ENCODE data around the gene PDE8B.

PDE8B gene

DNA sequence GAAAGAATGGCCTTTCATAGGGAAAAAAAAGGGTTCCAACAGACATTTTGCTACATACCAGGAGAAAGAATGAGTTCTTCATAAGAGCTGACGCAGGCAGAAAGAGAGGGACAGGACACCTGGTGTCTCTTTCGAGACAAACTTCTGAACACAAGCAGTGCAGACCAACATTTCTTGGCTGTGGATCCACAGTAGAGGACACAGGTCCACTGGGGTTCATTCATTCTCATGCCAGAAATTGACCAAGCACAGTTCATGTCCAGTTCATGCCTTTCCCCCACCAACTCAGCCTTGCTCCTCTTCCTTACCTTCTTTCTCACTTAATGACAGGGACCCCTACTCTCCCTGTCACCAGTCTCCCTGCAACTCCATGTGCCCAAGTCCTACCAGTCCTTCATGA lies 144.0 kb downstream of the PDE8B start:
- Mint-ChIP-seq H3K4me3 (no peak overlapping the region), H3K27me3 (peaks cover 4% of the 10 kb centered on the region), H3K36me3 (ENCODE audit: low read depth) (no peaks in the 10 kb centered on the region), H3K4me1 (ENCODE audit: low read depth) (peaks cover 21% of the 10 kb centered on the region), H3K9me3 (no peaks in the 10 kb centered on the region), H3K27ac (no peak overlapping the region)
- DNase-seq: no peak

DNA sequence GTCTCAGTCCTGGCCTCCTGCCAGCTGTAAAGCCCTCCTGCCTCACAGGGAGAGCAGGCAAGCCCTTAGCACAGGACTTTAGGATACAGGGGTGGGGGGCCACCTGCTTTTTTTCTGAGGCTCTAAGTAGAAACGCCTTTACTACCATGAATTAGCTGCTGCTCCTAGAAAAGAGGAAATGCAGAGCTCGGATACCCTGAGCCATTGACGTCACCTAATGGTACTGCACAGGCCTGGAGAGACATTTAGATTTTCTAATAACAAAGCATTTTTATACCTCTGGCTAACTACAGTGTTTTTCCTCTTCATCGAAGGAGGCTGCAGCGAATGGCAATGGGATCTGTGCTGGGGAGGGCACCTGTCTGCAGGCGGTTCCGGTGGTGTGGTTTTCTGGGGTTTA lies 144.6 kb downstream of the PDE8B start:
- peaks cover 4% of the 10 kb centered on the region for H3K27me3 Mint-ChIP-seq
- H3K4me1 Mint-ChIP-seq (ENCODE audit: low read depth): peaks cover 21% of the 10 kb centered on the region
- no peak for DNase-seq
- no peak overlapping the region for H3K27ac Mint-ChIP-seq
- H3K4me3 Mint-ChIP-seq: no peak overlapping the region
- no peaks in the 10 kb centered on the region for H3K9me3 Mint-ChIP-seq
- no peaks in the 10 kb centered on the region for H3K36me3 Mint-ChIP-seq (ENCODE audit: low read depth)

DNA sequence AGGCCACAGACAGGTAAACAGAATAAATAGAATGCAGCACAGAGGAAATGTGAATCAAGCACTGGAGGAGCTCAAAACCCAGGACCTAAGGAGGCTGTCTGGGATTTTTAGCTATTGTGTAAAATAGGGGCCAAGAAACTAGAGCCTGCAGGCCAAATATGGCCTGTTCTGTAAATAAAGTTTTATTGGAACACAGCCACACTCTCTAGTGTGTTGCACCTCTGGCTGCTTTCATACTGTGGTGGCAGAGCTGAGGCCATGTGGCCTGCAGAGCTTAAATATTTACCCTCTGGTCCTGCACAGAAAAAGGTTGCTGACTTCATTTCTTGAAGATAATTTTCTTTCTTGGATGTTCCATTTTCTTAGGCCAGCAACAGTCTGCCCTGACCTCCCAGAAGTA lies 145.3 kb downstream of the PDE8B start:
- no peaks in the 10 kb centered on the region for H3K9me3 Mint-ChIP-seq
- H3K4me3 Mint-ChIP-seq: no peak overlapping the region
- H3K27ac Mint-ChIP-seq: no peak overlapping the region
- peaks cover 21% of the 10 kb centered on the region for H3K4me1 Mint-ChIP-seq (ENCODE audit: low read depth)
- H3K36me3 Mint-ChIP-seq (ENCODE audit: low read depth): no peaks in the 10 kb centered on the region
- no peak for DNase-seq
- H3K27me3 Mint-ChIP-seq: peaks cover 4% of the 10 kb centered on the region

DNA sequence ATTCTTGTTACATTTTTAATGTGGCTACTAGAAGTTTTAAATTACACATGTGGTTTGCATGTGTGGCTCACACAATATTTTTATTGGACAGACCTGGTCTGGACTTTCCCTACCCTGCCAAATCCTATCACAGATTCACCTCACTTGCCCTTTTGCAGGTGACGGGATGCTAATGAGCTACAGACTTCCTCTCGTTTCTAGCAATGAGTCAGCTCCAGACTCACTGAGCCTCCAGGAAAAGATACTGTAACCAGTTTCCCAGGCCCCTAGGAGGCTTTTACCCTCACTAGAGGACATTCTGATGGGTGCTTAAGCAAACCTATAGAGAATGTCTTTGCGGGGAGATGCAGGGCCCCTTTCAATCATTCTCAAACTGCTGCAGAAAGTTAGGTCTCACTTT lies 146.3 kb downstream of the PDE8B start:
- no peaks in the 10 kb centered on the region for H3K36me3 Mint-ChIP-seq (ENCODE audit: low read depth)
- DNase-seq: no peak
- H3K9me3 Mint-ChIP-seq: no peaks in the 10 kb centered on the region
- H3K27me3 Mint-ChIP-seq: peaks cover 4% of the 10 kb centered on the region
- peaks cover 21% of the 10 kb centered on the region for H3K4me1 Mint-ChIP-seq (ENCODE audit: low read depth)
- H3K4me3 Mint-ChIP-seq: no peak overlapping the region
- H3K27ac Mint-ChIP-seq: peak overlapping the region; percentile 58

DNA sequence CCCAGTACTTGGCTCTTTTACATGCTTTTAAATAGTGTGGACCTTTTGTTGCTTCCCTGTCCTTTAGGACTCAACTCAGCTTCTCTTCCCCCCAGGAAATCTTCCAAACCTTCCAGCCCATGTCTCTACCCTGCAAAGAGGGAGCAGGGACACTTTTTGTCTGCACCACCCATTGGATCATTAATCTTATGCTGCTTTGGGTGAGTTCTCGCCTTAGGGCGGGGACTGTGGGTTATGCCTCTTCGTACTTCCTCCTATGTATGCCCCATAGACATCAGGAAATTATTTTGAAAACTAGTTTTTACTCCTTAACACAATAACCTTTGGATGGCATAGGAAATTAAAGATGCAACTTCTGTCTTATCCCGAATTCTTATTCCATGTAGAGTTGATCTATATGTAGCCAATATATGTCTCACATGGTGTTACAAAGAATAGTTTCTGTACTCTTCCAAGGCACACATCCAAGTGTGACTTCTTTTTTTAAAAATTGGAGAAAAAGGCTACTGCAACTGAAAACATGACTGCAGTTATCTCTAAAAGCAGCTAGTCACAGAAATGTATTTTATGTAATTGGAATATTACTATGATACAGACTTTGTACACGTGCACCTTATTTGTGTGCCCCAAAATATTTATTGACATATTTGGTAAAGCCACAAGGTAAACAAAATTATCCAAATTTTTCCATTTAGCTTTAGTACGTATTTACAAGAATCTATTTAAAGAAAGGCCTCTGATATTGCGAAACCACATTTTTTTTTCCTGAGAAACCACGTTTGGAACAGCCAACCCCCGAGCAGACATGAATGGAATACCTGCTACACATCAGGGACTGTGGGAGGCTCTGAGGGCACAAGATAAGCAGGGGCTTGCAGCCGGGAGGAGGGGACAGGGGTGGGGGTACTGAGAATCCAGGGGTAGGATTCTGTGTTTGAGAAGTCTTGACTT lies 148.1 kb downstream of the PDE8B start:
- H3K4me3 Mint-ChIP-seq: no peak overlapping the region
- H3K27me3 Mint-ChIP-seq: peaks cover 4% of the 10 kb centered on the region
- H3K4me1 Mint-ChIP-seq (ENCODE audit: low read depth): peaks cover 21% of the 10 kb centered on the region
- H3K36me3 Mint-ChIP-seq (ENCODE audit: low read depth): no peaks in the 10 kb centered on the region
- no peaks in the 10 kb centered on the region for H3K9me3 Mint-ChIP-seq
- no peak overlapping the region for H3K27ac Mint-ChIP-seq
- DNase-seq: no peak

DNA sequence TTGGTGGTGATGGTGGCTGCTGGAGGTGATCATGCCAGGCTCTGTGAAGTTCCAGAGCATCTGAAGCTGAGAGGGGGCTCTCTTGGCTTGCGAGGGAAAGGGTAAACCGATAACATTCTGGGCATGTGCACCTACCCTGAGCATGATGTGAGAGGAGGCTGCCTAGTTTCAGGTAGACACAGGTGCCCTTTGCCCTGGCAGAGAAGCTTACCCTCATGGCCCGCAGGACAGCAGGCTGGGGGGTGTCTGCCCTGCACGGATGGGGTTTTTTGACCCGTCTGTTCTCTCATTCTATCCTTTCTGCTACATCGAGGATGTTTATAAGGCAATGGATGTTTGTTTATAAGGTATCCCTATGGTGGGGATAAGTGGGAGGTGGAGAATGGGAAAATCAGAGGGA lies 148.8 kb downstream of the PDE8B start:
- H3K4me1 Mint-ChIP-seq (ENCODE audit: low read depth): peaks cover 21% of the 10 kb centered on the region
- DNase-seq: no peak
- H3K36me3 Mint-ChIP-seq (ENCODE audit: low read depth): no peaks in the 10 kb centered on the region
- H3K27me3 Mint-ChIP-seq: peaks cover 4% of the 10 kb centered on the region
- no peaks in the 10 kb centered on the region for H3K9me3 Mint-ChIP-seq
- no peak overlapping the region for H3K4me3 Mint-ChIP-seq
- no peak overlapping the region for H3K27ac Mint-ChIP-seq

DNA sequence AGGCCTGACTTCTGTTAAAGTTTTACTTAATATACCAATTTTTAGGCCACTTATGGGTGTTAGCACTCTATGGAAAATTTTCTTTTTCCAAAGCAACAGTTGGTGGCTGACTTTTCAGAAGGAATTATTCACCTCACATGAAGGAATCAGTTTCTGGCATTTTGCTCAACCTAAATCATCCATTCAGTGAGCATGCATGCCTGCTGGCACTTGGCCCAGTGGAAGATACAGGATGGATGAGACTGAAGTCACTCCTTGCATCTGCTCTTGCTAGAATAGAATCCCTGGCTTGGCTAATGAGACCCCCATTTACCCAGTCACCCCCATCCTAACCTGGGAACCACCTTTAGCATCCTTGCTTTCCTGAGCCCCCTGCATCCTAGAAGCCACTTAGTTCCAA lies 149.9 kb downstream of the PDE8B start:
- no peak overlapping the region for H3K4me3 Mint-ChIP-seq
- no peaks in the 10 kb centered on the region for H3K9me3 Mint-ChIP-seq
- peaks cover 21% of the 10 kb centered on the region for H3K4me1 Mint-ChIP-seq (ENCODE audit: low read depth)
- no peak for DNase-seq
- H3K36me3 Mint-ChIP-seq (ENCODE audit: low read depth): no peaks in the 10 kb centered on the region
- peaks cover 4% of the 10 kb centered on the region for H3K27me3 Mint-ChIP-seq
- no peak overlapping the region for H3K27ac Mint-ChIP-seq

DNA sequence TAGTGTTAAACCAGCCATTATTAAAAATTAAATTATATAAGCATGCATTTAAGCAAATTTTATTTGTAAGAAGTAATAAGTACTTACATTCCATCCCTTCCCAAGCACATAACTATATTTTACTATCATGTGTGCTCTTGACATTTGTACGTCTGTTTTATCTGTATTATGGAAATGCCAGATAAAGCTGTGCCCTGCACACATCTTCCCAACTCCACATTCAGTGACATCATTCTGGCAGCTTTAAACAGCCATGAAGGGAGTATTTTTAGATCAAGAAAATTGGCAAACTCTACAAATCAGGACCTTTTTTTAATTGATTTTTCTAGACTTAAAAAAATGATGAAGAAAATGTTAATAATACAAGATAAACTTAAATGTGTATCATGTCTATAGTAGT lies 150.5 kb downstream of the PDE8B start:
- no peak for DNase-seq
- Mint-ChIP-seq H3K27me3 (peaks cover 4% of the 10 kb centered on the region), H3K27ac (no peak overlapping the region), H3K4me3 (no peak overlapping the region), H3K36me3 (ENCODE audit: low read depth) (no peaks in the 10 kb centered on the region), H3K9me3 (no peaks in the 10 kb centered on the region), H3K4me1 (ENCODE audit: low read depth) (peaks cover 17% of the 10 kb centered on the region)

DNA sequence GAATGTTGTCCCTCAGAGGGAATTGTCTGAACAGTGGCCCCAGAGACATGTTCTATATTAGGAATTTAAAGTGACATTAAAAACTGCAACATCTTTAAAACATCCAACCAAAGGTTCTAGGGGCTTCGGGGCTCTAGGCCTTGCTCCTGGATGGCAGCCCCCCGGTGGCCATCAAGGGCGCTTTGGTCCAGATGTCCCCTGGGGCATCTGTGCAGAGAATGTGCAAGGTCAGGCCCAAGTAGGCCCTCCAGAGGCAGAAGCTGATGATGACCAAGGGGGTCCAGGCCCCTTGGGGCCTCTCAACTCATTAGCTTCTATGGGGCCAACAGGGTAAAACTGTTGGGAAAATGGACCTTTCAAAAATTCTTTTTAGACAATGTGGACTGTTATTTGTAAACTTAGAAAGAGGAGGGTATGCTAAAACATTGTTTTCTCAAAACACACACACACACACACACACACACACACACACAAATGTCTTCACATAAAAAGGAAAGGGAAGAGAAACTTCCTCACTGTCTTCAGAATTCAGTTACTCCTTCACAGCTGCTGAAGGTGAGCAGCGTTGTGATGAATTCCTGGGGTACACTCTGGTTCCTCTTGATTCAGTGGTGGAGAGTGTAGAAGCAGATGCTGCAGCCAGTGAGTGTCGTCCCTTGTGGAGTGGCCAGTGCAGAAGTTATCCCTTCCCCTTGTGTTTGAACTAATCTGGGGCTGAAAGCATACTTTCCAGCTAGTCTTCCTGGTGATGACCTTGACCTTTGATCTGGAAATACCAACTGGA lies 156.4 kb downstream of the PDE8B start:
- DNase-seq: no peak
- no peak overlapping the region for H3K27ac Mint-ChIP-seq
- H3K36me3 Mint-ChIP-seq (ENCODE audit: low read depth): no peaks in the 10 kb centered on the region
- no peaks in the 10 kb centered on the region for H3K27me3 Mint-ChIP-seq
- H3K4me1 Mint-ChIP-seq (ENCODE audit: low read depth): peaks cover 9% of the 10 kb centered on the region
- H3K9me3 Mint-ChIP-seq: no peaks in the 10 kb centered on the region
- H3K4me3 Mint-ChIP-seq: no peak overlapping the region

DNA sequence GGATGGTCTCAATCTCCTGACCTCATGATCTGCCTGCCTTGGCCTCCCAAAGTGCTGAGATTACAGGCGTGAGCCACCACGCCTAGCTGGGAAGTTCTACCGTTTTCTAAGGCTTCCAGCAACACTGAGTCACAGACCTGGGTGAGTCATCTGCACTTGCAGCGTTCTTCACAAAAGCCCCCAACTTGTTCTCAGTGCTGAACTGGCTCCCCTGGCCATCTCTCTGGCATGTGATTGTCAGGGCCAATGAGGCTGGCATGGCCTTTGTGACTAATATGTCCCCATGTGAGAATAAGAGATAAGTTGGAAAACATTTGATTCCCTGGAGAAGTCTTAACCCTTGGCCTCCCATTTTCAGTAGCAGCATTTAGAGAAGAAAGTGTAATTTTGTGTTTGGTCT lies 157.3 kb downstream of the PDE8B start:
- Mint-ChIP-seq H3K4me1 (ENCODE audit: low read depth) (peaks cover 9% of the 10 kb centered on the region), H3K27ac (no peak overlapping the region), H3K9me3 (no peaks in the 10 kb centered on the region), H3K4me3 (no peak overlapping the region), H3K27me3 (no peaks in the 10 kb centered on the region), H3K36me3 (ENCODE audit: low read depth) (no peaks in the 10 kb centered on the region)
- DNase-seq: no peak

DNA sequence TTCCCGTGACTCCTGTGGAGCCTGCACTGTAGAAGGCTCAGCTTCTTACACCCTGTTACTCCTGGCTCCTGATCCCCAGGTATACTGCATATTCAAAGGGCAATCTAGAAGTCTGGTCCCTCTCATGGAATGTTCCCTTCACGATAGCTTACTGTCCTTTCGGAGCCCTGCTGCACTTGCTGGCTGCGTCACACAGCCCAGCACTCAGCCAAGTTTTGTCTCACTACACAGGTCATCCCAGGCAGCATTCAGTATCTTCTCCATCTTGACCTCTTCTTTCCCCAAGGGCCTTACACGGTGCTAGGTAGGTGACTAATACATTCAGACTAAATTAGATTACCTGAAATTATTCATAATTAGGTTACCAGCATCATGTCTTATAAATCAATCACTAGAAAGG lies 157.9 kb downstream of the PDE8B start:
- Mint-ChIP-seq H3K9me3 (no peaks in the 10 kb centered on the region), H3K4me1 (ENCODE audit: low read depth) (peaks cover 9% of the 10 kb centered on the region), H3K36me3 (ENCODE audit: low read depth) (no peaks in the 10 kb centered on the region), H3K4me3 (no peak overlapping the region), H3K27ac (no peak overlapping the region), H3K27me3 (no peaks in the 10 kb centered on the region)
- DNase-seq: no peak

DNA sequence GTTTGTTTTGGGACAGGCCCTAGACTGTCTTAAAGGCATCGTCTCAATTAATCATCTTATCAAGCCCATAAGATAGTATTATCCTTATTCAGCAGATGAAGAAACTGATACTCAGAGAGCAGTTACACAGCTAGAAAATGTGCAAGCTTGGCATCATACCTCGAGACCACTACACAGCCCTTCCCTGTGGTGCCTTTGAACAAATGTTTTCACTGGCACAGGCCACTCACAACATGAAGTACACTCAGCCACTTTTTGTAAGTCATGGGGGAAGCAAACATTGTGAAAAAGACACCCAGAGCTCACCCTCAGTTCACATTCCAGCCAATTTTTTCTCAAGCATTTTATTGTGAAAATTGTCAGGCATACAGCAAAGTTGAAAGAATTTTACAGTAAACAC lies 159.1 kb downstream of the PDE8B start:
- H3K36me3 Mint-ChIP-seq (ENCODE audit: low read depth): no peaks in the 10 kb centered on the region
- no peak overlapping the region for H3K27ac Mint-ChIP-seq
- H3K4me3 Mint-ChIP-seq: no peak overlapping the region
- H3K27me3 Mint-ChIP-seq: no peaks in the 10 kb centered on the region
- no peak for DNase-seq
- H3K9me3 Mint-ChIP-seq: no peaks in the 10 kb centered on the region
- H3K4me1 Mint-ChIP-seq (ENCODE audit: low read depth): peaks cover 9% of the 10 kb centered on the region

DNA sequence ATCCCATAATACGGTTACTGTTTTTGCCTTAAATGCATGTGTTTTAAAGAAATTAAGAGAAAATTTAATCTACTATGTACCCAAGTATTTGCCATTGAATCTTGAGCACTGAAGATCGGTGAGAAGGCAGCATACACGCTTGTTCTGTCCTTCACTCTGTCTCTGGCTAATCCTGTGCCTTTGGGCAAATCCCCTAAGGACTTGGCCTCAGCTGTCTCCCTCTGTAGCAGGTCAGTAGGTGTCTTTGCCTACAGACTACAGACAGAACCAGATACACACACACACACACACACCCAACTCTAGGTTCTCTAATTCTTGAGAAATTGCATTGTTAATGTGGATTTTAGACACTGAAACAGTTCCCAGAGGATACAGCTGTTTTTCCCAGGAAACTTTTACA lies 164.2 kb downstream of the PDE8B start:
- no peaks in the 10 kb centered on the region for H3K9me3 Mint-ChIP-seq
- H3K36me3 Mint-ChIP-seq (ENCODE audit: low read depth): no peaks in the 10 kb centered on the region
- no peak overlapping the region for H3K27ac Mint-ChIP-seq
- no peak for DNase-seq
- H3K4me3 Mint-ChIP-seq: no peak overlapping the region
- peaks cover 16% of the 10 kb centered on the region for H3K27me3 Mint-ChIP-seq
- peaks cover 14% of the 10 kb centered on the region for H3K4me1 Mint-ChIP-seq (ENCODE audit: low read depth)

DNA sequence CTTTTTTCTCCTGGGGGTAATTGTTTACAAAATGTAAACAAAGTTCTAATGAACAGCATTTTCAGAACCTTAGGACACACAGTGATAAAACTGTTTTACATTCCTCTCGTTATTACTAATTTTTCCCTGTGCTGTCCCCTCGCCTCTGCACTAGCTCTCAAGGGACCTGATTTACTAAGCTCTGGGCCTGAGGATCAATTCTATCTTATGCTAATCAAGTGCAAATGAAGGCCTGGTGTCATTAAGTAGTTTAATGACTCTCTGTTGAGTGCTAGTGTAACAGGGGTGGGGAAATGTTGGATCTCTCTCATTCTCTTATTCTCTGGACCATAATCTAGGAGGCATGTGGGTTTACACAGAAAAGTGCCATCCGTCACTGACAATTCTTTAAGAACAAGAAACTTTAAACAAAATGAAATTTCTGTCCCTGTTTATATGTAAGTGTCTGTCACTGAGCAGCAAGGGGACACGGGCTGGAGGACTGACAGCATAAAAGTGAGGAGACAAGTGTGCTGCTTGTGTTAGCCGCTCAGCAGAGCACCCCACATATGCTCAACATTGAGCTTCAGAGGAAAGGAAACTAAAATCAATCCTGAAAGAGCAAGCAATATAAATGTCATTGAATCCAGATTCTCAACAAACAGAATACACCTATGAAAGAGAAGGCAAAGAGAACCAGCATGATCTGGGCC lies 166.3 kb downstream of the PDE8B start:
- Mint-ChIP-seq H3K9me3 (no peaks in the 10 kb centered on the region), H3K36me3 (ENCODE audit: low read depth) (no peaks in the 10 kb centered on the region), H3K4me1 (ENCODE audit: low read depth) (peaks cover 33% of the 10 kb centered on the region), H3K27me3 (peaks cover 16% of the 10 kb centered on the region), H3K27ac (no peak overlapping the region), H3K4me3 (no peak overlapping the region)
- DNase-seq: no peak

All from activated T-cell treated with anti-CD3 and anti-CD28 coated beads, Interleukin-2, amount 50 U/mL, for 24 hours (primary cell).